A172 (cell line): Measurements from ENCODE around the gene LGR4. TPM values are rescaled to one million over a fixed set of nuclear protein-coding genes. Genes with fewer than 3 reads are reported as not detected.
A peak's percentile ranks its signal among the peaks of the same experiment; 100 is the strongest.

Experiments used
- DNase-seq: peaks from one replicate; pipeline ENCODE4 v3.0.0-alpha.2; 2015; ENCODE audit warnings: low spot score
- total RNA-seq: library from RNA; depleted of rRNA; stranded (reverse); fragments of >200 nt; shearing (Covaris generic); gene quantifications from 2 replicates; pipeline ENCODE4 v1.2.3, GENCODE V29; 2014

The LGR4 gene
- total RNA-seq, 1 experiment from 2014 or later, result 10.0 TPM

- DNase-seq, result no peak
Measured at GRCh38 chr11:27383645-27384044, 88.9 kb downstream of the LGR4 start.

- DNase-seq, result no peak
Measured at GRCh38 chr11:27381238-27381666, 91.3 kb downstream of the LGR4 start.

GRCh38 chr11:27380771-27381170, 91.8 kb downstream of the LGR4 start:
- DNase-seq, result no peak

GRCh38 chr11:27379449-27379848, 93.1 kb downstream of the LGR4 start:
- no peak for DNase-seq

- no peak for DNase-seq
Measured at GRCh38 chr11:27375370-27375769, 97.2 kb downstream of the LGR4 start.

- no peak for DNase-seq
Measured at GRCh38 chr11:27373856-27374602, 98.6 kb downstream of the LGR4 start.

- no peak for DNase-seq
Measured at GRCh38 chr11:27373392-27373791, 99.2 kb downstream of the LGR4 start.

GRCh38 chr11:27372164-27372563, 100.4 kb downstream of the LGR4 start:
- DNase-seq, result no peak

- no peak for DNase-seq
Measured at GRCh38 chr11:27371489-27371888, 101.1 kb downstream of the LGR4 start.

- no peak for DNase-seq
Measured at GRCh38 chr11:27370374-27370773, 102.2 kb downstream of the LGR4 start.

- no peak for DNase-seq
Measured at GRCh38 chr11:27367881-27368280, 104.7 kb downstream of the LGR4 start.

GRCh38 chr11:27363576-27364117, 108.9 kb downstream of the LGR4 start:
- DNase-seq, result no peak

GRCh38 chr11:27362749-27363575, 109.6 kb downstream of the LGR4 start, which contains the start of gene CCDC34:
TSS of gene CCDC34 (minus strand) at chr11:27363215. CDS start at chr11:27363194, 21 bp downstream.
- peak; percentile 88 for DNase-seq

- DNase-seq, result no peak
Measured at GRCh38 chr11:27361649-27362431, 110.8 kb downstream of the LGR4 start.

GRCh38 chr11:27358296-27358695, 114.3 kb downstream of the LGR4 start:
- DNase-seq, result no peak

- no peak for DNase-seq
Measured at GRCh38 chr11:27357250-27357649, 115.3 kb downstream of the LGR4 start.

- DNase-seq, result no peak
Measured at GRCh38 chr11:27356624-27357222, 115.9 kb downstream of the LGR4 start.

GRCh38 chr11:27355575-27356104, 117.0 kb downstream of the LGR4 start:
- no peak for DNase-seq

- DNase-seq, result no peak
Measured at GRCh38 chr11:27354359-27354965, 118.1 kb downstream of the LGR4 start.

- no peak for DNase-seq
Measured at GRCh38 chr11:27353593-27354358, 118.8 kb downstream of the LGR4 start.
